NCI-H446 (cell line): ENCODE results near the gene PIK3C2G.
"Not testable (repeated sequence)": the region's sequence is repeated elsewhere in the genome, so short reads cannot be mapped to it uniquely, and the experiment has no call there.

Experiments
- DNase-seq, 2 experiments: peaks; one replicate each; lab custom pipeline; 2025; lab: John Stamatoyannopoulos, UW

The PIK3C2G gene, protein sequence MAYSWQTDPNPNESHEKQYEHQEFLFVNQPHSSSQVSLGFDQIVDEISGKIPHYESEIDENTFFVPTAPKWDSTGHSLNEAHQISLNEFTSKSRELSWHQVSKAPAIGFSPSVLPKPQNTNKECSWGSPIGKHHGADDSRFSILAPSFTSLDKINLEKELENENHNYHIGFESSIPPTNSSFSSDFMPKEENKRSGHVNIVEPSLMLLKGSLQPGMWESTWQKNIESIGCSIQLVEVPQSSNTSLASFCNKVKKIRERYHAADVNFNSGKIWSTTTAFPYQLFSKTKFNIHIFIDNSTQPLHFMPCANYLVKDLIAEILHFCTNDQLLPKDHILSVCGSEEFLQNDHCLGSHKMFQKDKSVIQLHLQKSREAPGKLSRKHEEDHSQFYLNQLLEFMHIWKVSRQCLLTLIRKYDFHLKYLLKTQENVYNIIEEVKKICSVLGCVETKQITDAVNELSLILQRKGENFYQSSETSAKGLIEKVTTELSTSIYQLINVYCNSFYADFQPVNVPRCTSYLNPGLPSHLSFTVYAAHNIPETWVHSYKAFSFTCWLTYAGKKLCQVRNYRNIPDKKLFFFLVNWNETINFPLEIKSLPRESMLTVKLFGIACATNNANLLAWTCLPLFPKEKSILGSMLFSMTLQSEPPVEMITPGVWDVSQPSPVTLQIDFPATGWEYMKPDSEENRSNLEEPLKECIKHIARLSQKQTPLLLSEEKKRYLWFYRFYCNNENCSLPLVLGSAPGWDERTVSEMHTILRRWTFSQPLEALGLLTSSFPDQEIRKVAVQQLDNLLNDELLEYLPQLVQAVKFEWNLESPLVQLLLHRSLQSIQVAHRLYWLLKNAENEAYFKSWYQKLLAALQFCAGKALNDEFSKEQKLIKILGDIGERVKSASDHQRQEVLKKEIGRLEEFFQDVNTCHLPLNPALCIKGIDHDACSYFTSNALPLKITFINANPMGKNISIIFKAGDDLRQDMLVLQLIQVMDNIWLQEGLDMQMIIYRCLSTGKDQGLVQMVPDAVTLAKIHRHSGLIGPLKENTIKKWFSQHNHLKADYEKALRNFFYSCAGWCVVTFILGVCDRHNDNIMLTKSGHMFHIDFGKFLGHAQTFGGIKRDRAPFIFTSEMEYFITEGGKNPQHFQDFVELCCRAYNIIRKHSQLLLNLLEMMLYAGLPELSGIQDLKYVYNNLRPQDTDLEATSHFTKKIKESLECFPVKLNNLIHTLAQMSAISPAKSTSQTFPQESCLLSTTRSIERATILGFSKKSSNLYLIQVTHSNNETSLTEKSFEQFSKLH (N-terminal part only)

DNA sequence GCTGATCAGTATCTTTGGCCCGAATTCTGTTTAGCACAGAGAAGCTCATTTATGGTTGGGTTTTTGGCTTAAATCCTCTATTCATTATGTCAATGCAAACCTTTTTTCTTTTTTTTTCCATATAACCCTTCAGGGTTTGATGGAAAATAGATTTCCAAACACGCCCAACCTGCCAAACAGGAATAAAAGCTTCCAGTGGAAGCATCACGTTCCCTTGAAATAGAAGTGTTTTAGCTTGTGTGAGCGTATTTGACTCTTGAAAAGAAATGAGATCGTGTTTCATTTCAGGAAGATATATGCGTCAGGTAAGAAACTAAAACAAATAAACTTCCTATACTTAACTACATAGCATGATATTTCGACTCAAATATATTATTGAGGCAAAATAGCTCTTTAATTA, at the start of gene PIK3C2G:
Gene PIK3C2G (plus strand): TSS at position 246 of the 400 bp plus-strand sequence. CDS start 20,564 bp downstream, outside the sequence.
- no peak for DNase-seq

DNA sequence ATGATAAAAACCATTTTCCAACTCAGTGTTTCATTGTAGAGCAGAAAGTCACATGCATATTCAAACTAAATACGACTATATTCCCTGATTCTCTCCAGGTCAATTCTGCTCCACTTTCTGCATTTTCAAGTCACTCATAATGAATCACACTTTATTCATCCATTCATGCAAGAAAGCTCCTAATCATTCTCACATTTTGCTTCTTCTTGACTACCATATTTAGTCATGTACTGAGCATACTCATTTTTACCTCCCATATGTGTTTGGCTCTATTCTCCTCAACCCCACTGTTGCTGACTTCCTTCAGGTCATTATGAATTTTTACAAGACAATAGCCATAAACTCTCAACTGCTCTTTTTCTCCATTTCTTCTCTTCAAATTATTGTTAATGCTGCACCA, 43.4 kb upstream of the PIK3C2G start:
- DNase-seq: no peak

DNA sequence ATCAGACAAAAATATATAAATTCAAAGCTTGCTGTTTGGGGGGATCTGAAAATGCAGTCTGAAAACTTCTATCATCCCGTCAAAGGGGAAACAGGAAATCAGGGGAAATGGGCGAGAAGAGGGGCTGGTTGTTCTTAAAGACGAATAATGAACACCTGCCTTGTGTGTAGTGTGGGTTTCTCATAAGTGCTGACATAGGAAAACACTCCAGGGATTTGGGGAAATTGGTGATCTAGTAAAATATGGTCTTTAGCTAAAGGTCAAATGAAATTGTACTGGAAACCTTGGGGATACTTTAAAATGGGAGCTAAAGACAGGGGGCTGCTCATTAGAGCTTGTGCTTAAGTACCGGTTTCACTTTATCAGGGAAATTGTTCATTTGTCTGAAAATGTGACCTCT, 39.6 kb upstream of the PIK3C2G start:
- no peak for DNase-seq

DNA sequence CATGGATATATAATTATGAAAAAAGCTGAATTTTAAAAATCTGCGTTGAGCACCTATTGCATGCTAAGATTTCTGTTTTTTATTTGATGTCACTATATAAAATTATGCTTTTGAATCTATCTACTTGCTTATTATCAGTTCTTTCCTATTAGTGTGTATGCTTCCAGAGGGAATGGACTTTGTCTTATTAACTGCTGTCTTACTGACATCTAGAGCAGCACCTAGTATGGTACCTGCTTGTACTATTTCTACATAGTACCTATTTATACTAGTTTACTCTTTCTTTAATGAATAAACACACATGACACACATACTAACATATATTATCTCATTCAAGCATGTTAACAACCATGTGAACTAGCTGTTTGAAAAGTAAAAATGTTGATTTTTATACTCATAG, 38.6 kb upstream of the PIK3C2G start:
- no peak for DNase-seq

DNA sequence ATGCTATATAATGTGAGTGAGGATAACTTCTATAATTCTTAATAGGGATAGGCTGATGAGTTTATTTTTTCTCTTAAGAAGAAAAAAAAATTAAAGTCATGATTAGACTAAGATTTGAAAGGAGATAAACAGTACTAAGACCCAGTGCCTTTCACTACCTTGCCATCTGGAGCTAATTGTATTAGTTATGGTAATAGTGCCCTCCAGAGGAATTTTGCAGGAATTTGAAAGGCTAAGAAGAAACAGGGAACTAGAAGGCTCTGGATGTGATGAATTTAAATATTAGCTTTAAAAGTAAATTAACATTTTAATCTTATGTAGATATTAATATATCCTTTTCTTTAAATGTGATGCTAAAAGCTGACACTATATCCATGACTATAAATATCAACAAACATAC, 36.6 kb upstream of the PIK3C2G start:
- peak; percentile 8 to 64 for DNase-seq

DNA sequence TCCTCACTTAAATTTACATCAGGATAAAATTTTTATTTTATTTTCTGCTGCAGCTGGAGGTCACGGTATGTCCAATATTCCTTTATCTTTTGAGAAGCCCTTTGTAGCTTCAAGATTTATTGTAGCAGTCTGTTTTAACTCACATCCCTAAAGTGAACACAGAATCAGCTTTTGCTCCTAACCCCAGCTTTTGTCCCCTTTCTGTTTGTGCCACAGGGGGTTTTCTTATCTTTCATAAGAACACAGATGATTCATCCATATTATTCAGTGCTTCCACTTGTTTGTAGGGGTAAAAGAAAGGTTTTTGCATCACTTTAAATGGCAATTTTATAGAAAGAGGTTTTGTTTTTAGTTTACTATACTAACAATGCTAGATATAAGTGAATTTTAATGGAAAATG, 21.8 kb upstream of the PIK3C2G start:
- no peak for DNase-seq

DNA sequence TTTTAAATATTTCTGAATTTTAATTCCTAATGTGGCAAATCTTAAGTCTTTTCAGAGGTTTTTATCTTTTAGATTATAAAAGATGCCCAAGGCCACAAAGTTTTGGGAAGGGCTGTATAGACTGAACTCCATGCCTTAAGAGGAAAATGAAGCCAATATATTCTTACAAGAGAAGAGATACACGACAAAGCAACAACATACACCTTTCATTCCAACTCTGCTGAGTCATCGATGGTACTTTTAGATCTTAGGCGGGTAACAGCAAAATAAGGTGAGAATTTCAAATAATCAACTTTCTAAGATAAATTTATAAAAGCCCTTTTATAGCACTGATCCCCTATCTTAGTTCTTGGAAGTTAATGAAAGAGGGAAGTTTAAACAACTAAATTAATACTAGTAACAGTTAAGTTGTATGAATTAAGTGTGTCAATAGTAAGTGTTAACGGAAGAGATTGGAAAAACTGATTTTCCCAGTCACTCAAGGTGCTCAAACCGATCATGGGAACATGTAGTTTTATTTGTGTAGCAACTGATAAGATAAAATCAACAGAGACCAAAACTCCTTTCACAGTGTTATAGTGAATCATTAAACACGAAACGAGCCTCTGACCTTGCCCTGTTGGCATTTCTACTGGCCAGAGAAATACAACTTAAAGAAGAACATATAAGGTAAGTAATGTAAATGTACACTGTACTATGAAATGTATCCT, 18.8 kb upstream of the PIK3C2G start:
- DNase-seq: no peak

DNA sequence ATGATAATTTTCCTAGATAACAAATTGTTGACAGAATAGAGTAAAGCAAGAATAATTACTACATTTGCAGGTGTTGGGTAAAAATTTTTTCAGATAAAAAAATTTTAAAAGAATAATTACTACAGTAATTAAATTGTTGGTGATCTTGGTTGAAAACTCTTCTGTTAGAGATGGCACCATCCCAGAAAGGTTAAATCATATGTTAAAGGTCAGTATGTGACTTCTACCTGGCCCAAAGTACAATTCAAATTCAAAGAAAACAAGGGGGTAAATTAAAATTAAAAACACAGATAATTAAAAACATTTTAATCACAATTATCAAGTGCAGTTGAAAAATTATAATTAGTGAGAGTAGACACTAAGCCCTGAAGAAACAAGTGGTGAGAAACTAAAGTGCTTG, 18.1 kb upstream of the PIK3C2G start:
- no peak for DNase-seq

DNA sequence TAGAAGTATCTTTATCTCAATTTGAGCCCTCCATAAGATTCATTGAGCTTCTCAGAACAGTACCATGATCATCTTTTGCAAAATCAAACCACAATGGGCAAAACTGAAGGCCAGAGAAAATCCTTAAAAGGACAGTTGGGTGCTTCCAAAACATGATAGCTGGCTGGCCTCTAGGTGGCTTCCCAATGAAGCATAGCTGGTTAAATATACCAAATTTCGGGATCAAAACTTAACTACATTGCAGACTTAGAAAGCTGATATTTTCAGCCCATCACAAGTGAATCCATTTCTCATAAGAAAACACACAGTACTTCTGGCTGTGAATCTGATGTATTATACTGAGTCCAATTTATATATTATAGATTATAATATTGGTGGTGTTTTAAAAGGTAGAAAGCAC, 15.3 kb upstream of the PIK3C2G start:
- DNase-seq: no peak

DNA sequence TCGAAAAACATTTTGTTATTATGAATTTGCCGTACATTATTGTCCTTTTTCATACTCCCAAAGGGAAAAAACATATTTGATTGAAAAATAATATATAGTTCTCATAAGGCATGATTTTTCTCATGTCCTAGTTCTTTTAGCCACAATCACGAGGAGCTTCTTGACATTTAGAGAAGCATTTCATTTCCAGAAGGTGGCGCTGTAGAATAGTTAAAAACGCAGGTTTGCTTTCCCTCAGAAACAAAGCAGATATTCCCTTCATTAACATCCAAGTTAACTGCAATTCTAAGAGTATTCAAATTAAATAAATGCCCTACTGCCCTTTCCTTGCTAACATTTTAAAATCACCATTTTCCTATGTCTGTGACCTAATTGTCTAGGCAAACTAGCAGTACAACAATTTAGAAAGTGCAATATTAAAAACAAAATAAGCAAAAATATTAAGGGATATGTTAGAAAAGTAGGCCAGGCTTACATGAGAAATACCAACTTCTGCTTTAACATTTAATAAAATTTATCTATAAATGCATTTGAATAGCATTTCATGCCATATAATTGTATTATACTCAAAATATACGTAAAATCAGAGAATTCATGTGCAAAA, 10.9 kb upstream of the PIK3C2G start:
- peak; percentile 34 to 89 for DNase-seq

DNA sequence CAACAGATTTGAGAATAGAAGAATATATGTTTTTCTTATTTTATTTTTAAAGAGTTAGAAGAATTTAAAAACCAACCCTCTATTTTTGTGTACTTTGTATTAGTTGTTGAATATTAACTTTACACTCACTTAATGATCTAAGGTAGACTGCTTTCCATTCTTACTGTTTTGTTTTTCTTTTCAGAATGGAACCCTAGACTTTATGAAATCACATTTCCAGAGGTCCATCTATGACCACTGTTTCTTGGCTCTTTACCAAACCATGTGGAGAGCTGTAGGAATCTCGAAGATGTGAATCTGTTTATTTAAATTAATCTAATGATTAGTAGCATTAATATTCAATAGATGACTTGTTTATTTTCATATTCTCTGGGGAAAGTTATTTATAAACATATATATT, 7.2 kb upstream of the PIK3C2G start:
- DNase-seq: no peak

DNA sequence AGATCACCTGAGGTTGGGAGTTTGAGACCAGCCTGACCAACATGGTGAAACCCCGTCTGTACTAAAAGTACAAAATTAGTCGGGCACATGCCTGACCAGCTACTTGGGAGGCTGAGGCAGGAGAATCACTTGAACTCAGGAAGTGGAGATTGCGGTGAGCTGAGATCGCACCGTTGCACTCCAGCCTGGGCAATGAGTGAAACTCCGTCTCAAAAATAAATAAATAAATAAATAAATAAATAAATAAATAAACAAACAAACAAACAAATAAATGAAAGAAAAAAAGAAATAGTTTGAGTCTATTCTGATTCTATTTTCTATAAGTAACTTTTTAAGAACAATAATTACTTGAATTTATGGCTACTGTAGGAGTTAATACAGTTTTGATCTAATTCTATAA, 6.3 kb upstream of the PIK3C2G start:
- not testable (repeated sequence) for DNase-seq

DNA sequence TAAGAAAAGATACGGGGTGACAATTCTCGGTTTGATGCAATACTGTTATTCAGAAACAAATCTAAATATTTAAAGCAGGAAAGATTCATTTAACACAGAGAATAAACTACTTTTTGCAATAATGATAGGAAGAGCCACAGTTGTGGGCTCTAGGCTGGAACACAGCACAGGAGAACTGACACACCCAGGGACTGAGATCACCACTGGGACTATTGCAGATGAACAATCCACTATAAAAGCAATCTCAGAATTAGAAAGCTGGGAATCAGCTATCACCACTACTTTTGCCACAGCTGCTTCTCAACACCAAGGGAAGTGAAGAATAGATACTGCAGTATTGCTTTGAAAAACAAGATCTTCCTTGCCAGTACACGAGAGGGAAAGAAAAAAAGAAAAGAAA, 4.1 kb upstream of the PIK3C2G start:
- no peak for DNase-seq

DNA sequence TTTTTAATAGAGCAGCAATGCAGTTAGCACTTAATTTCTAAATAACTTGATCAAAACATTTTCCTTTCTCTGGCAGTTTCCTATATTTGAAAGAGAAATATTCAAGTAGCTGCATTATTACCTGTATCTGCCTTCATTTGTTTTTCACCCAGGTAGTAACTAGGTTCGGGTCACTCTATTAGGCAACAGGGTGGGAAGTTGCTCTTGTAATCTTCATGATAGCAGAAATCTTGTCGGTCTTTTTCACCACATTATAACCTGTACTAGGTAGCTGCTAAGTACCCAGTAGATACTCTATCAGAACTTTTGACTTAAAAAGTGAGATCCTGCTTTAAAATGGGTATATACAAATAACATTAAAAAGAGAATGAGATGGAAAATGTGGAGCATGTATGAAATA, 2.4 kb upstream of the PIK3C2G start:
- no peak for DNase-seq

DNA sequence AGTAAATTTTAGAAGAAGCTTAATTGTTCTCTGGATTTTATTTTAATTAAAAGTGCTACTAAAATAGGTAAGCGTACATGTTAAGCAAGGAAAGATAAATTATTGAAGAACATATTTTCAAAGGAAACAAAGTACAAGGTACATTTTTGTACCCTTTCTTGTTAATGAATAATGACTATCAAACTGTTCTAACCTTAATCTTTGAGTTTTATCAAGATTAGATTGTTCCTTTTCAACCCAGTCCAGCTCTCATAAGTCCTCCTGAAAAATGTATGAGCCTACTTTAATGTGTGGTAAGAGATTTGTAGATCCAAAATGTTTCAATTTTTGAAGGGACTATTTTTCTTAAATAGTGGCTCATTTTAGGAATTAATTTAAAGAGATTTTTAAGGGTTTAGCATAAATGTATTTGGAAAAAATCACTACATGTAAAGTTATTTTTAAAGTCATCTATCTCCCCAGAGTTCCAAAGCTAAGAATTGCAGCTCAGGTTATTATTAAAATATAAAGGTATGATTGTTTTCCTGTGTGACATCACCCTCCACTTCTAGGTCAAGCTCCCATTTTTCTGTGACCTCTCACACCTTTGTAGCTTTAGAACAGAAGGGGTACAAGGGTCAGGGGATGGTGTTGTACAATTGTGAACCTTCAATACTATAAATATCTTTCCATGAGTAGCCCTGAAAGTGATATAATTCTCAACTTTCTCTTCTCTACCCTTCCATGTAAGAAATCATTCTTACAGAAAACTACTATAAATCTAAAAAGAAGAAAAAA, 1.2 kb upstream of the PIK3C2G start:
- no peak for DNase-seq

DNA sequence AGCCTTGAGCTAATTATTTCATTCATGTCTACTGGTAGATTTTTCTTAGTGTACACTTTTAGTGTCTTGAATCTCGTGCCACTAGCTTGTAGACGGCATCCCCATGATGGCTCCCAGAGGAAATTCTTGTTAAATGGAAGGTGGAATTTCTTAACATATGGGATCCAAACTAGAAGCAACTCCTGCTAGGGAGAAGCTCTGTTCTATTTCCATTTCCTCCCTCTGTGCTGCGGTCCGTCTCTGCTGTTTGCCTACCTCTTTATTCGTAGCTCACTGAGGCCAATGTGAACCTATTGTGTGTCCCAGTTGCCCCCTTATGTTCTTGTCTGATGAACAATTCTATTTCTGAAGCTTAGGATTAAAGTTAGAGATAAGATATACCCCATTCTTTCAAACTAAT, 588 bp downstream of the PIK3C2G start:
- no peak for DNase-seq

DNA sequence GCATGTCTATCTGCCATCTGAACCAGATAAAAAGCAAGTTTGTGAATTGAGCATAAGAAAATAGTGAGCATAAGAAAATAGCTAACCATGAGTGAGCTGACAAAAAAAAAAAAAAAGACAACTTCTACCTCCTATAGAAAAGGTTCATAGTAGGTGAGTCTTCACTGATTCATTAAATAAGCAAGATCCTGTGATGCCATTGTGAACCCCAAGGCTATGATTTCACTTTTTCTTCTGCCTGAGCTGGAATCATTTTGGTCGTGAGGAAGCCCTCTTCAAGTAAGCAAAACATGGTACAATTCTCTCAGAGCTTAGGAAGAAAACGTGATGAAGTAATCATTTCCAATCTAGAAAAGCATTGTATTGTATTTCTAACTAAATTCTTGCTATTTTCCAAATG, 1.2 kb downstream of the PIK3C2G start:
- DNase-seq: no peak

DNA sequence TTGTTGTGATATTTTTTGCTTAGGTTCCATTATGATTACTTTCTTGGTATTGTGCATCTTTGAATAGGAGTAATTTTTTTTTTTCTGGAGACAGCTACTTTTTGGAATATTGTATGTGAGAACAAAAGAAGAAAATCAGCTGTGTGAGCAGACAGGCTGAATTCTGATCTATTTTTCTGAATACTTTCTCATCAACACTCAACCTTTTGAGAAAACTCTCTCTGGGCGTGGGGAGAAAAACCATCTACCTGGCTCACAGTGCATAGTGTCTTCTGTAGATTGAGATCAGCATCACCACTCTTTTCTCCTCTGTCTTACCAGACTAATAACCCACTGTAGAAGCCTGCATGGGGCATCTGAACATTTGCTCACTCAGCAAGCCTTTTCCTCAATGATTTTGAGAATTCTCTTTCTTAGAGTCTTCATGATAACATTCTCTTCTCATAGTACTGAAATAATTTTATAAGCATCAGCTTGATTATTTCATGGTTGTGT, 3.3 kb downstream of the PIK3C2G start:
- DNase-seq: no peak

DNA sequence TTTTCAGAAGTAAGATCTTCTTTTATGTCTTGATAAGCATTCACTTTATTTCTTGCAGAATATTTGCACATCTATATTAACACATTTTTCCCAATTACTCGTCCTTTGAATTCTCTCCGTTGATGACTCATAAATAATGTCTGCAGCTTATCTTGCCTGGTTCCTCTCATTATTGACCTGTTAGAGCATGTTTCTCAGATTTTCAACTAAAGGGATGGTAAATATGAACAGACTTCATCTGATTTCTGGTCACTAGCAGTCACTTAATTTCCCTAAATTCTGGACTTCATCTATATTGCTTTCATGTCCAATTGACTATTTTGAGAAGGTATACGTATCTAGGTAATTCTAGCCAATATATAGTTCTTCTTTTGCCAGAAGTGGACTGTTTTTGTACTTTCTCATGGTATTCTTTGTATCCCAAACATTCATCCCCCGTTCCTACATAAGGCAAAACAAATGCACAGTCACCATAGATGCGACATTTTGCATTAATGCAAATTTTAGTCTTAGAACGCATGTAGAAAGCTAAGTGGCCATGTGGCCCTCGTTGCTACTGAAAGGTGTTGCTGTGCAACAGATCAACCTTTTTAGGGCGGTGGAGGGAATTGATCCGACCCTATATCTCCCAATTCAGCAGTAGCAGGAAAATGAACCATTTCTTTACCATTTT, 6.2 kb downstream of the PIK3C2G start:
- DNase-seq: no peak
